MM.1S (cell line): Measurements from ENCODE around the gene COP1.

ENCODE experiments used
- DNase-seq: peaks from one replicate; pipeline ENCODE4 v3.0.0-alpha.2; 2015
- H2AFZ ChIP-seq: fragments of 300-600 bp; sonication (generic); 2 replicates; pipeline ENCODE4 v1.6.0; 2016; ENCODE audit warnings: antibody characterized with exemption, low read length
- H3F3A ChIP-seq: fragments of 300-600 bp; sonication (generic); 2 replicates; pipeline ENCODE4 v1.6.1; 2016; ENCODE audit warnings: mild to moderate bottlenecking, antibody characterized with exemption, low read length, moderate library complexity, mixed read lengths; ENCODE audit not compliant: insufficient read depth
- H3K27ac ChIP-seq: fragments of 300-600 bp; sonication (generic); 2 replicates; pipeline ENCODE4 v1.5.1; 2016; ENCODE audit warnings: mild to moderate bottlenecking, low read length
- H3K27me3 ChIP-seq: fragments of 300-600 bp; sonication (generic); replicated peaks from 2 replicates; pipeline ENCODE4 v1.6.0; 2016; ENCODE audit warnings: low read length; ENCODE audit not compliant: insufficient read depth
- H3K36me3 ChIP-seq: fragments of 300-600 bp; sonication (generic); replicated peaks from 2 replicates; pipeline ENCODE4 v1.6.1; 2016; ENCODE audit warnings: mild to moderate bottlenecking, low read length, mixed read lengths; ENCODE audit not compliant: insufficient read depth
- H3K4me1 ChIP-seq: fragments of 300-600 bp; sonication (generic); 2 replicates; pipeline ENCODE4 v1.6.1; 2016; ENCODE audit warnings: low read length, mixed read lengths
- H3K4me2 ChIP-seq: fragments of 300-600 bp; sonication (generic); 2 replicates; pipeline ENCODE4 v1.6.0; 2016; ENCODE audit warnings: low read depth, low read length
- H3K4me3 ChIP-seq: fragments of 300-600 bp; sonication (generic); 2 replicates; pipeline ENCODE4 v1.5.1; 2016; ENCODE audit warnings: low read length, mixed read lengths
- H3K79me2 ChIP-seq: fragments of 300-600 bp; sonication (generic); 2 replicates; pipeline ENCODE4 v1.6.1; 2016; ENCODE audit warnings: mixed run types, low read length, mixed read lengths
- H3K9ac ChIP-seq: fragments of 300-600 bp; sonication (generic); 2 replicates; pipeline ENCODE4 v1.6.1; 2016; ENCODE audit warnings: low read length, mixed read lengths
- H3K9me2 ChIP-seq: fragments of 300-600 bp; sonication (generic); replicated peaks from 2 replicates; pipeline ENCODE4 v1.6.1; 2016; ENCODE audit warnings: mild to moderate bottlenecking, low read length, mixed read lengths; ENCODE audit not compliant: insufficient read depth
- H3K9me3 ChIP-seq: fragments of 300-600 bp; sonication (generic); replicated peaks from 2 replicates; pipeline ENCODE4 v1.6.1; 2016; ENCODE audit warnings: mild to moderate bottlenecking, low read length, mixed read lengths; ENCODE audit not compliant: insufficient read depth
- H4K20me1 ChIP-seq: fragments of 300-600 bp; sonication (generic); 2 replicates; pipeline ENCODE4 v1.6.1; 2016; ENCODE audit warnings: mild to moderate bottlenecking, low read length, moderate library complexity, mixed read lengths; ENCODE audit not compliant: insufficient read depth
- EZH2 ChIP-seq: fragments of 300-600 bp; sonication (generic); optimal IDR thresholded peaks from 2 replicates; pipeline ENCODE3; 2017; ENCODE audit warnings: low read depth, mild to moderate bottlenecking, antibody characterized with exemption, low read length, mixed read lengths
- EZH2phosphoT487 ChIP-seq: fragments of 300-600 bp; sonication (generic); IDR thresholded peaks from 2 replicates; pipeline ENCODE4 v1.6.1; 2018; ENCODE audit warnings: antibody characterized with exemption, low read length
- TF ChIP-seq, protein P1 (sequence below): fragments of 300-600 bp; sonication (generic); IDR thresholded peaks from 2 replicates; pipeline ENCODE4 v1.5.1; 2016; ENCODE audit warnings: antibody characterized with exemption, low read length, mixed read lengths

Gene COP1

DNA sequence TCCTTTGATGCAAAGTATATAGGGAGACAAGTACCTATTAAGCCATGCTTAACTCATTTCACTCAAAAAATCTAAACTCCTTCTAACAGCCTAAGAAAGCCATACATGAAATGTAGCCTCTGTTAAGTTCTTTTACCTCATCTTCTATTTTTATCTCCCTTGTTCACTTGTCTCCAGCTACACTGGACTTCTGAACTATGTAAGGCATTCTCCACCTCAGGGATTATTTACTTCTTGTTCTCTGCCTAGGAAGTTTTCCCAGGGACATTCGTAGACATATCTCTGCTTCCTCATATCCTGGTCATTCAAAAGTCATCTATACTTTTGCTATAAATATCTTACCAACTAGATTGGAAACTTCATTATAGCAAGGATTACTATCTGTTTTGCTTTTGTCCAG, 96.9 kb downstream of the COP1 start:
- Histone ChIP-seq H3K27me3 (no peaks in the 10 kb centered on the region), H3K4me2 (no peak overlapping the region), H3K4me1 (no peaks in the 10 kb centered on the region), H2AFZ (no peak overlapping the region), H3F3A (no peaks in the 10 kb centered on the region), H3K36me3 (no peaks in the 10 kb centered on the region), H3K9me2 (no peaks in the 10 kb centered on the region), H3K4me3 (no peak overlapping the region), H3K9ac (no peak overlapping the region), H3K79me2 (no peaks in the 10 kb centered on the region), H3K9me3 (no peaks in the 10 kb centered on the region), H4K20me1 (no peaks in the 10 kb centered on the region), H3K27ac (no peak overlapping the region)
- no peak for DNase-seq
- TF ChIP-seq EZH2phosphoT487 (no peak), EZH2 (no peak)
- TF ChIP-seq, protein P1, sequence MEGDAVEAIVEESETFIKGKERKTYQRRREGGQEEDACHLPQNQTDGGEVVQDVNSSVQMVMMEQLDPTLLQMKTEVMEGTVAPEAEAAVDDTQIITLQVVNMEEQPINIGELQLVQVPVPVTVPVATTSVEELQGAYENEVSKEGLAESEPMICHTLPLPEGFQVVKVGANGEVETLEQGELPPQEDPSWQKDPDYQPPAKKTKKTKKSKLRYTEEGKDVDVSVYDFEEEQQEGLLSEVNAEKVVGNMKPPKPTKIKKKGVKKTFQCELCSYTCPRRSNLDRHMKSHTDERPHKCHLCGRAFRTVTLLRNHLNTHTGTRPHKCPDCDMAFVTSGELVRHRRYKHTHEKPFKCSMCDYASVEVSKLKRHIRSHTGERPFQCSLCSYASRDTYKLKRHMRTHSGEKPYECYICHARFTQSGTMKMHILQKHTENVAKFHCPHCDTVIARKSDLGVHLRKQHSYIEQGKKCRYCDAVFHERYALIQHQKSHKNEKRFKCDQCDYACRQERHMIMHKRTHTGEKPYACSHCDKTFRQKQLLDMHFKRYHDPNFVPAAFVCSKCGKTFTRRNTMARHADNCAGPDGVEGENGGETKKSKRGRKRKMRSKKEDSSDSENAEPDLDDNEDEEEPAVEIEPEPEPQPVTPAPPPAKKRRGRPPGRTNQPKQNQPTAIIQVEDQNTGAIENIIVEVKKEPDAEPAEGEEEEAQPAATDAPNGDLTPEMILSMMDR: no peak

DNA sequence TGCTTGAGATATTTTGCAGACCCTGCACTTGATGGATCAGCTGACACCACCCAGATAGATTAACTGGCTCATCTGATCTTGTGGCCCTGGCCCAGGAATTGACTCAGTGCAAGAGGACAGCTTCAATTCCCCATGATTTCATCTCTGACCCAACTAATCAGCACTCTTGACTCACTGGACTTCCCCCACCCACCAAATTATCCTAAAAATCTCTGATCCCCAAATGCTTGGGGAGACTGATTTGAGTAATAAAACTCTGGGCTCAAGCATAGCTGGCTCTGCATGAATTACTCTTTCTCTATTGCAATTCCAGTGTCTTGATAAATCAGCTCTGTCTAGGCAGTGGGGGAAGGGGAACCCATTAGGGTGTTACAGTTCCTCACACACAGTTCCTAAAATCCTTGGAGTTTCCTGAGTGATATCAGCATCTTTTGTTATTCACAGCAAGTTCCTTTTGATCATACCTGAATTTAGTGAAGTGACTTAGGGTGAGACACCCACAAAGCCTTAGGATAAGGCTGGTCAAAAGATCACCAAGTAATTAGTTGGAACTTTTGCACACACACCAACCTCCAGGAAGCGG, 104.2 kb downstream of the COP1 start:
- no peak overlapping the region for H3K9ac ChIP-seq
- TF ChIP-seq EZH2phosphoT487 (no peak), EZH2 (no peak)
- TF ChIP-seq, protein P1: no peak
- H3K27me3 ChIP-seq: no peaks in the 10 kb centered on the region
- H3K79me2 ChIP-seq: no peaks in the 10 kb centered on the region
- H2AFZ ChIP-seq: no peak overlapping the region
- no peak overlapping the region for H3K4me2 ChIP-seq
- no peak for DNase-seq
- H3K4me1 ChIP-seq: no peaks in the 10 kb centered on the region
- no peak overlapping the region for H3K27ac ChIP-seq
- H4K20me1 ChIP-seq: no peaks in the 10 kb centered on the region
- H3K4me3 ChIP-seq: no peak overlapping the region
- no peaks in the 10 kb centered on the region for H3K36me3 ChIP-seq
- no peaks in the 10 kb centered on the region for H3K9me2 ChIP-seq
- no peaks in the 10 kb centered on the region for H3K9me3 ChIP-seq
- no peaks in the 10 kb centered on the region for H3F3A ChIP-seq

DNA sequence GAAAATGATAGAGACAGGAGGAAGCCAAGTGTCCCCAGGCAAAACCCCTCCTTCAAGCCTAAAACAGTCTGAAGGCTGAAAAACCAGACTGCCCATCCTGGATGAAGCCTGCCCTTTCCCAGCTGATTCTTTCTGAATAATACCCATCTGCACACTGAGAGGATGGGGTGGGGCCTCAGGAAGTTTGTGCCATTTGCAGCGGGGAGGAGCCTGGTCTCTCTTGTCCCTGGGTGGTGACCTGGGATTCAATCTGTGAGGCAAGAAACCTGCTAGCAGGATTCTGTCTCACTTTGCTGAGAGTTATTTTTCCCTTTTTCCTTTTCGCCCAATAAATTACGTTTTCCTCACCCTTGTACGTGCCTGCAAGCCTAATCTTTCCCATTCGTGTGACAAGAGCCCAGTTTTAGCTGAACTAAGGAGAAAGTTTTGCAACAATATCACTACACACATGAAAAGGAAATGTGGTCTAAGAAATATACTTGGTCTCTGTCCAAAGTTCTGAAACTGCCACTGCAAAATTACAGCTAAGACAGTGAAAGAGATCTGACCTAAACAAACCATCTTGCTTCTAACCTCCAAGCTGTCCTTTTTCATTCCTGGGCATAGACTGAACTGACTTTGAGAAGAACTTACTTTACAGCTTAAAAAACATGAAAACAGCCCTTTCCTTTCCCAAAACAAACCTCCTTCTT, 105.0 kb downstream of the COP1 start:
- Histone ChIP-seq H2AFZ (no peak overlapping the region), H3K36me3 (no peaks in the 10 kb centered on the region), H3K4me3 (no peak overlapping the region), H3F3A (no peaks in the 10 kb centered on the region), H3K27ac (no peak overlapping the region), H3K9me3 (no peaks in the 10 kb centered on the region), H3K4me1 (no peaks in the 10 kb centered on the region), H4K20me1 (no peaks in the 10 kb centered on the region), H3K27me3 (no peaks in the 10 kb centered on the region), H3K79me2 (no peaks in the 10 kb centered on the region), H3K4me2 (no peak overlapping the region), H3K9me2 (no peaks in the 10 kb centered on the region), H3K9ac (no peak overlapping the region)
- DNase-seq: no peak
- TF ChIP-seq EZH2 (no peak), EZH2phosphoT487 (no peak)
- TF ChIP-seq, protein P1: no peak
